ENCODE data around the gene OTOR.

DNA sequence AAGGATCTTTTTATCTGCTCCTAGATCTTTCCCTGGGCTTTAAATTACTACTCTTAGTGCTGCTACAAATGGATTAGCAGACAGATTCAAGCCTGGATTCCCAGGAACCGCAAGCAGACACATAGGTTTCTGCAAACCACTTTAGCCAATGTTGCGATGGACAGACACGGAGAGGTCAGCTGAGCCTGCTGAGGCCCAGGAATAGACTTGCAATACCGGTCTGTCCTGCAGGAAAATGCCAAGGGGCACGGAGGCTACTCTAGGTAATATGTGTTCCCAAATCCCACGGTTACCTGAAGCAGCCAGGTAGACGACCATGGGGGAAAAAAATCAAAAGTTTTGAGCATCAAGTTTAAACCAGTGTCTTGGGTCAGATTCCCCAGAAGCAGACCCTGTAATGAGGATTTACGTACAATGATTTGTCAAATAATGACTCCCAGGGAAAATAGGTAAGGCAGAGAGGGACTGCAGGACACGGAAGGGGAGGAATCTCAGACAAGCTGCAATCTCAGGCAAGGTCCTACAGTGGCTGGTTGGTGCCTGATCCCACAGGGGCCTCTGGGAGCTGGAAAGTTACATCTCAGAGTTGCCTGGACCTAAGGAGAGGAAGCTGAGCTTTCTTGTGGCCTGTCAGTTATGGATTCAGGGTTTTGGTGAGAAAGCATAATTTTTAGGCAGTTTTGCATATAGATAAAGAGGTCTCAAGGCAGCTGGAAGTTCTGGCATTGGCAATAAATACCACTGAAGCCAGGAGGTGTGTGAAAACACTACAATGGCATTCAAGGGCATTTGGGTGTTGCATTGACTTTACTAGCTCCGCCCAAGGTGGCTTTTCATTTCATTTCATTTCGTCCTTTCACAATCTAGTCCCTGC is 12.5 kb downstream of the OTOR start:
- TF ChIP-seq ZNF549 (CRISPR knock-in tag; IDR thresholded peaks at IDR 0.05) (no peak), ZNF329 (CRISPR knock-in tag; IDR thresholded peaks at IDR 0.05; ENCODE audit: low read depth) (no peak), U2AF1 (optimal IDR thresholded peaks at IDR 0.05; ENCODE audit: low read depth, low read length) (no peak), SP2 (CRISPR knock-in tag; IDR thresholded peaks at IDR 0.05) (no peak), REPIN1 (CRISPR knock-in tag; IDR thresholded peaks at IDR 0.05; ENCODE audit: borderline replicate concordance, low read depth) (no peak)
- TF ChIP-seq, protein P1, sequence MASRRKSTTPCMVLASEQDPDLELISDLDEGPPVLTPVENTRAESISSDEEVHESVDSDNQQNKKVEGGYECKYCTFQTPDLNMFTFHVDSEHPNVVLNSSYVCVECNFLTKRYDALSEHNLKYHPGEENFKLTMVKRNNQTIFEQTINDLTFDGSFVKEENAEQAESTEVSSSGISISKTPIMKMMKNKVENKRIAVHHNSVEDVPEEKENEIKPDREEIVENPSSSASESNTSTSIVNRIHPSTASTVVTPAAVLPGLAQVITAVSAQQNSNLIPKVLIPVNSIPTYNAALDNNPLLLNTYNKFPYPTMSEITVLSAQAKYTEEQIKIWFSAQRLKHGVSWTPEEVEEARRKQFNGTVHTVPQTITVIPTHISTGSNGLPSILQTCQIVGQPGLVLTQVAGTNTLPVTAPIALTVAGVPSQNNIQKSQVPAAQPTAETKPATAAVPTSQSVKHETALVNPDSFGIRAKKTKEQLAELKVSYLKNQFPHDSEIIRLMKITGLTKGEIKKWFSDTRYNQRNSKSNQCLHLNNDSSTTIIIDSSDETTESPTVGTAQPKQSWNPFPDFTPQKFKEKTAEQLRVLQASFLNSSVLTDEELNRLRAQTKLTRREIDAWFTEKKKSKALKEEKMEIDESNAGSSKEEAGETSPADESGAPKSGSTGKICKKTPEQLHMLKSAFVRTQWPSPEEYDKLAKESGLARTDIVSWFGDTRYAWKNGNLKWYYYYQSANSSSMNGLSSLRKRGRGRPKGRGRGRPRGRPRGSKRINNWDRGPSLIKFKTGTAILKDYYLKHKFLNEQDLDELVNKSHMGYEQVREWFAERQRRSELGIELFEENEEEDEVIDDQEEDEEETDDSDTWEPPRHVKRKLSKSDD (CRISPR knock-in tag; IDR thresholded peaks at IDR 0.05; ENCODE audit: low read depth) = no peak

All from HepG2 (cell line).